Adrenal gland (tissue), 5 donors: ENCODE measurements around the gene PRRC2B.
"Not testable (repeated sequence)": the region's sequence is repeated elsewhere in the genome, so short reads cannot be mapped to it uniquely, and the experiment has no call there.

Experiments
- POLR2A ChIP-seq, 2 donors: fragments of 450-650 bp; IDR thresholded peaks; one replicate each; pipeline ENCODE4 v1.6.1; 2017; ENCODE audit warnings: antibody characterized with exemption in 2 of 2, mild to moderate bottlenecking in 2 of 2, moderate library complexity in 1 of 2
- TF ChIP-seq, protein P1 (sequence below), 6 experiments: fragments of 450-650 bp in 4 of 6; fragments of 200-600 bp in 2 of 6; sonication (generic) in 1 of 6; IDR thresholded peaks; 1 replicate in 5 of 6; 2 replicates in 1 of 6; pipeline versions ENCODE4 v1.5.1 to v1.8.0; 2016 to 2021; ENCODE audit warnings: antibody characterized with exemption in 6 of 6, mild to moderate bottlenecking in 2 of 6, moderate library complexity in 1 of 6
- donor health status: DM: no; HTN: no; CAD: no.

DNA sequence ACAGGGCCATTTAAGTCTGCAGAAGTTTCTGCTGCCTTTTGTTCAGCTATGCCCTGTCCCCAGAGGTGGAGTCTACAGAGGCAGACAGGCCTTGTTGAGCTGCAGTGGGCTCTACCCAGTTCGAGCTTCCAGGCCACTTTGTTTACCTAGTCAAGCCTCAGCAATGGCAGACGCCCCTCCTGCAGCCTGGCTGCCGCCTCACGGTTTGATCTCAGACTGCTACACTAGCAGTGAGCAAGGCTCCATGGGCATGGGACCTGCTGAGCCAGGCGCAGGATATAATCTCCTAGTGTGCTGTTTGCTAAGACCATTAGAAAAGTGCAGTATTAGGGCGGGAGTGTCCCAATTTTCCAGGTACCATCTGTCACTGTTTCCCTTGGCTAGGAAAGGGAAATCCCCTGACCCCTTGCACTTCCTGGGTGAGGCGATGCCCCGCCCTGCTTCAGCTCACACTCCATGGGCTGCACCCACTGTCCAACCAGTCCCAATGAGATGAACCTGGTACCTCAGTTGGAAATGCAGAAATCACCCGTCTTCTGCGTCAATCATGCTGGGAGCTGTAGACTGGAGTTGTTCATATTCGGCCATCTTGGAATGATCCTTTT lies 48.9 kb upstream of the PRRC2B start:
- TF ChIP-seq, protein P1, sequence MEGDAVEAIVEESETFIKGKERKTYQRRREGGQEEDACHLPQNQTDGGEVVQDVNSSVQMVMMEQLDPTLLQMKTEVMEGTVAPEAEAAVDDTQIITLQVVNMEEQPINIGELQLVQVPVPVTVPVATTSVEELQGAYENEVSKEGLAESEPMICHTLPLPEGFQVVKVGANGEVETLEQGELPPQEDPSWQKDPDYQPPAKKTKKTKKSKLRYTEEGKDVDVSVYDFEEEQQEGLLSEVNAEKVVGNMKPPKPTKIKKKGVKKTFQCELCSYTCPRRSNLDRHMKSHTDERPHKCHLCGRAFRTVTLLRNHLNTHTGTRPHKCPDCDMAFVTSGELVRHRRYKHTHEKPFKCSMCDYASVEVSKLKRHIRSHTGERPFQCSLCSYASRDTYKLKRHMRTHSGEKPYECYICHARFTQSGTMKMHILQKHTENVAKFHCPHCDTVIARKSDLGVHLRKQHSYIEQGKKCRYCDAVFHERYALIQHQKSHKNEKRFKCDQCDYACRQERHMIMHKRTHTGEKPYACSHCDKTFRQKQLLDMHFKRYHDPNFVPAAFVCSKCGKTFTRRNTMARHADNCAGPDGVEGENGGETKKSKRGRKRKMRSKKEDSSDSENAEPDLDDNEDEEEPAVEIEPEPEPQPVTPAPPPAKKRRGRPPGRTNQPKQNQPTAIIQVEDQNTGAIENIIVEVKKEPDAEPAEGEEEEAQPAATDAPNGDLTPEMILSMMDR (IDR thresholded peaks at IDR 0.05) = not testable (repeated sequence)
- TF ChIP-seq POLR2A (IDR thresholded peaks at IDR 0.05) = not testable (repeated sequence)
